BE2C (cell line): Measurements from ENCODE around the gene TLE4.

Source experiments
- DNase-seq: peaks from one replicate; pipeline ENCODE4 v3.0.0-alpha.2; 2020
- H3K27me3 ChIP-seq: fragments of 250-450 bp; sonication (Bioruptor Pico); 2 replicates; pipeline ENCODE4 v1.5.1; 2020; ENCODE audit warnings: mild to moderate bottlenecking
- H3K36me3 ChIP-seq: fragments of 250-450 bp; sonication (Bioruptor Pico); 2 replicates; pipeline ENCODE4 v1.5.1; 2020; ENCODE audit warnings: mild to moderate bottlenecking
- H3K4me1 ChIP-seq: fragments of 250-450 bp; sonication (Bioruptor Pico); 2 replicates; pipeline ENCODE4 v1.5.1; 2020
- H3K4me3 ChIP-seq: 2 replicates; pipeline ENCODE4 v1.5.1; 2011; ENCODE audit warnings: low read depth, low read length
- H3K9me3 ChIP-seq: fragments of 250-450 bp; sonication (Bioruptor Pico); 2 replicates; pipeline ENCODE4 v1.5.1; 2020
- CTCF ChIP-seq: IDR thresholded peaks from 2 replicates; pipeline ENCODE4 v1.5.1; 2012; ENCODE audit warnings: mild to moderate bottlenecking, low read depth, low read length

Gene TLE4

GRCh38 chr9:79682076-79682736, 110.4 kb downstream of the TLE4 start:
- no peak for TF ChIP-seq CTCF

GRCh38 chr9:79684059-79684458, 112.3 kb downstream of the TLE4 start:
- H3K9me3 ChIP-seq, result no peaks in the 10 kb centered on the region
- DNase-seq, result no peak

More at GRCh38 chr9:79682076-79682736, 110.4 kb downstream of the TLE4 start:
- DNase-seq, result no peak
- Histone ChIP-seq H3K4me1 (peaks cover 15% of the 10 kb centered on the region), H3K27me3 (no peaks in the 10 kb centered on the region), H3K4me3 (no peak overlapping the region), H3K36me3 (peaks cover 7% of the 10 kb centered on the region), H3K9me3 (no peaks in the 10 kb centered on the region)

GRCh38 chr9:79684711-79685575, 113.2 kb downstream of the TLE4 start:
- Histone ChIP-seq H3K4me3 (no peak overlapping the region), H3K27me3 (no peaks in the 10 kb centered on the region), H3K4me1 (peaks cover 36% of the 10 kb centered on the region), H3K36me3 (peaks cover 7% of the 10 kb centered on the region), H3K9me3 (no peaks in the 10 kb centered on the region)
- no peak for TF ChIP-seq CTCF
- no peak for DNase-seq

More at GRCh38 chr9:79684059-79684458, 112.3 kb downstream of the TLE4 start:
- peaks cover 7% of the 10 kb centered on the region for H3K36me3 ChIP-seq
- H3K4me1 ChIP-seq, result peaks cover 31% of the 10 kb centered on the region
- TF ChIP-seq CTCF, result no peak
- H3K27me3 ChIP-seq, result no peaks in the 10 kb centered on the region
- H3K4me3 ChIP-seq, result no peak overlapping the region

GRCh38 chr9:79685577-79685976, 113.8 kb downstream of the TLE4 start:
- TF ChIP-seq CTCF, result no peak

GRCh38 chr9:79686381-79687130, 114.8 kb downstream of the TLE4 start:
- no peak for DNase-seq
- Histone ChIP-seq H3K9me3 (no peaks in the 10 kb centered on the region), H3K27me3 (no peaks in the 10 kb centered on the region), H3K4me1 (peaks cover 33% of the 10 kb centered on the region), H3K4me3 (no peak overlapping the region), H3K36me3 (peaks cover 7% of the 10 kb centered on the region)
- TF ChIP-seq CTCF, result no peak

More at GRCh38 chr9:79685577-79685976, 113.8 kb downstream of the TLE4 start:
- no peaks in the 10 kb centered on the region for H3K9me3 ChIP-seq
- H3K36me3 ChIP-seq, result peaks cover 7% of the 10 kb centered on the region
- H3K4me1 ChIP-seq, result peaks cover 36% of the 10 kb centered on the region
- no peak for DNase-seq
- no peaks in the 10 kb centered on the region for H3K27me3 ChIP-seq
- H3K4me3 ChIP-seq, result no peak overlapping the region
